BLaER1 treated with 17β-estradiol and CSF1 and Interleukin-3, amounts not matched to agents 10 nM and 100 nM (cell line): ENCODE results near the gene BST1.
"Not testable (repeated sequence)": the region's sequence is repeated elsewhere in the genome, so short reads cannot be mapped to it uniquely, and the experiment has no call there.

Experiments
- H3K27ac ChIP-seq, 11 experiments: shearing (Covaris generic); formaldehyde crosslinking; 2 replicates each; pipeline ENCODE4 v1.8.1; 2022
- H3K27me3 ChIP-seq, 11 experiments: shearing (Covaris generic); formaldehyde crosslinking; 2 replicates each; pipeline ENCODE4 v1.8.1; 2022
- H3K36me3 ChIP-seq, 11 experiments: shearing (Covaris generic); formaldehyde crosslinking; 2 replicates each; pipeline ENCODE4 v1.8.1; 2022
- H3K4me1 ChIP-seq, 10 experiments: shearing (Covaris generic); formaldehyde crosslinking; 2 replicates each; pipeline ENCODE4 v1.8.1; 2022
- H3K4me2 ChIP-seq, 11 experiments: shearing (Covaris generic); formaldehyde crosslinking; 2 replicates each; pipeline ENCODE4 v1.8.1; 2022
- H3K4me3 ChIP-seq, 10 experiments: shearing (Covaris generic); formaldehyde crosslinking; 2 replicates each; pipeline ENCODE4 v1.8.1; 2022
- H3K9ac ChIP-seq, 11 experiments: shearing (Covaris generic); formaldehyde crosslinking; 2 replicates each; pipeline ENCODE4 v1.8.1; 2022
- H3K9me3 ChIP-seq, 11 experiments: shearing (Covaris generic); formaldehyde crosslinking; replicated peaks in 1 of 11; 2 replicates each; pipeline ENCODE4 v1.8.1; 2022
- H4K20me1 ChIP-seq, 11 experiments: shearing (Covaris generic); formaldehyde crosslinking; 2 replicates each; pipeline ENCODE4 v1.8.1; 2022
- Cebpa-rat ChIP-seq, 11 experiments: shearing (Covaris generic); IDR thresholded peaks; 2 replicates each; pipeline ENCODE4 v1.8.1; 2022

BST1 gene

DNA sequence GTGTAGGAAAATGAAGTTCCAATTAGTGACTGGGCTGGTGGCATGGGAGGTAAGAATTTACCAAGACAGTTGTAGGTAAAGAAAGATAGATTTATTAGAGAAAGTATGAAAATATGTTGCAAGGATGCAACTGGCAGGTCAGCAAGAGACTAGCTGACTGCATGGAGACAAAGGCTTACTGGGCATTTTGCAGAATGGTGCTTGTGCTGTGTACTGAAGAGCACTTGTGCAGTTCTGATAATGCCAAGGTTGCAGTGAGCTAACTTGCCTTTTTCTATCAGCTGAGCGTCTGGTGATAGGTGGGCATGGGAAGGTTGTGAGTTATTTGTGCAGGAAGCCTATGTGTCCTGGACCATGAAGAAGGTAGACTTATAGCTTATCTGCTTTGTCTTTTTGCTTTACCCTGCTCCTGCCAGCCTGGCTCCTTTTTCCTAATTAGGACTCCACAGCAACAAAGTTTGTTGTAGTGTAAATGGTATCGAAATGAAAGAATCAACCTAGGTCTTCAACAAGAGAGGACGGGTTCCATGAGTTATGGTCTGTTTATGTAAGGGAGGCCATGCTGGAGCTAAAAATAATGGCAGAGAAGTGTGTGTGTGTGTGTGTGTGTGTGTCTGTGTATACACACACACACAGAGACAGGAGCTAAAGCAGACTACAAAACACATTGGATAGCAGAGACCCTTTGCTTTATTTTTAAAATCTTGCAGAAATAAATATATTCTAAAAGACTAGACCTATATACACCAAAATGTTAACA lies 15.0 kb downstream of the BST1 start:
- no peak overlapping the region for H3K9ac ChIP-seq
- no peak for TF ChIP-seq Cebpa-rat (IDR thresholded peaks at IDR 0.05)

DNA sequence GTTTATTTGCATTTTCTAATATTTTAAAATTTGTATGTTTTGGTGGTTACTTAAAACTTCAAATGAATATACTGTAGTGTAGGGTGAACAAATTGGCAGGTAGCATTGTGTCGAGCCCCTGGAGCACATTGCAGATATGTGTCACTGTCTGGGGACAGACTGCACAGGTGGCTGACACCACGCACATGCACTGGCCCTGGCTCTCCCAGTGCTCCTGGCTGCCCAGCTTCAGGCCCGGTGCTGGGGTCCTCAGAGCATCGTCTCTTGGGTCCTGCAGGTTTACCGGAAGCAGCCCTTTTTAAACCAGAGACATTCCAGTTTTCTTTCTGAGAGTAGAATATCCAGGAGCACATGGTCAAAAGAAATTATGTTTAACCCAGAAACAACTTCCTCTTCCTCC lies 15.6 kb downstream of the BST1 start:
- no peak for TF ChIP-seq Cebpa-rat (IDR thresholded peaks at IDR 0.05)
- peak overlapping the region in 1 of 11 experiments; percentile 23; a peak in 1 of 22 replicates for H3K4me2 ChIP-seq
- H3K9ac ChIP-seq = no peak overlapping the region
- peaks cover 0 to 5% (median 0%) of the 10 kb centered on the region in 11 experiments; a peak in 1 of 22 replicates for H3K9me3 ChIP-seq
- H3K4me3 ChIP-seq = no peak overlapping the region
- H3K4me1 ChIP-seq = 0 out of 20 replicates have a peak, but pooled peaks cover 0 to 6% (median 0%) of the 10 kb centered on the region in 10 experiments
- H3K27me3 ChIP-seq = no peaks in the 10 kb centered on the region
- peaks cover 0 to 27% (median 0%) of the 10 kb centered on the region in 11 experiments; a peak in 1 of 22 replicates for H3K36me3 ChIP-seq
- no peaks in the 10 kb centered on the region for H4K20me1 ChIP-seq
- no peak overlapping the region for H3K27ac ChIP-seq

More for the DNA sequence above, 15.0 kb downstream of the BST1 start:
- Histone ChIP-seq H3K27me3 (no peaks in the 10 kb centered on the region), H3K4me1 (0 out of 20 replicates have a peak, but pooled peaks cover 0 to 6% (median 0%) of the 10 kb centered on the region in 10 experiments), H3K4me2 (no peak overlapping the region), H4K20me1 (no peaks in the 10 kb centered on the region), H3K4me3 (no peak overlapping the region), H3K9me3 (peaks cover 0 to 5% (median 0%) of the 10 kb centered on the region in 11 experiments; a peak in 1 of 22 replicates), H3K27ac (no peak overlapping the region), H3K36me3 (peaks cover 0 to 23% (median 0%) of the 10 kb centered on the region in 11 experiments; a peak in 1 of 22 replicates)

DNA sequence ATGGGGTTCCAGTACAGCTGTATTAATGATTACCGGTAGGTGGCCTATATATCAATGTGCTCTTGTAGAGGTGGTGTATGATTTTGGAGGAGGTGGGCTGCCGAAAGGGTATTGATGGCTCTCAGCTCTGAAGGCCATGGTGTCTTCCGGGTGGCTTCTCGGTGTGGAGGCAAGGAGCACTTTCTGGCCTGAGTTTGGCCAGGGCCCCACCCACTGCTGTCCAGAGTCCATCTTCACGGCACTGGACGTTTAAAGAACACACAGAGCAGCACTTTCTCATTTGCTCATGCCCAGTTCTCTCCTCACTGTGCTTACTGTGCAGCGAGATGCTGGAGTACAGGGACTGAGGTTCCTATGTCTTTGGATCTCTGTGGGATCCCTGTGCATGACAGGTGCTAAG lies 16.1 kb downstream of the BST1 start:
- H3K4me1 ChIP-seq = 0 out of 20 replicates have a peak, but pooled peaks cover 0 to 6% (median 0%) of the 10 kb centered on the region in 10 experiments
- no peaks in the 10 kb centered on the region for H4K20me1 ChIP-seq
- H3K4me3 ChIP-seq = no peak overlapping the region
- no peak for TF ChIP-seq Cebpa-rat (IDR thresholded peaks at IDR 0.05)
- H3K4me2 ChIP-seq = no peak overlapping the region
- H3K9me3 ChIP-seq = peaks cover 0 to 5% (median 0%) of the 10 kb centered on the region in 11 experiments; a peak in 1 of 22 replicates
- no peak overlapping the region for H3K9ac ChIP-seq
- H3K36me3 ChIP-seq = peaks cover 0 to 22% (median 0%) of the 10 kb centered on the region in 11 experiments; a peak in 1 of 22 replicates
- H3K27me3 ChIP-seq = no peaks in the 10 kb centered on the region
- no peak overlapping the region for H3K27ac ChIP-seq

GRCh38 chr4:15719506-15719905 lies 16.6 kb downstream of the BST1 start:
- Histone ChIP-seq H3K4me1 (0 out of 20 replicates have a peak, but pooled peaks cover 0 to 6% (median 0%) of the 10 kb centered on the region in 10 experiments), H4K20me1 (no peaks in the 10 kb centered on the region), H3K27ac (no peak overlapping the region), H3K4me2 (no peak overlapping the region), H3K9me3 (peaks cover 0 to 5% (median 0%) of the 10 kb centered on the region in 11 experiments; a peak in 1 of 22 replicates), H3K27me3 (no peaks in the 10 kb centered on the region), H3K9ac (no peak overlapping the region), H3K36me3 (peaks cover 0 to 17% (median 0%) of the 10 kb centered on the region in 11 experiments; a peak in 1 of 22 replicates), H3K4me3 (no peak overlapping the region)
- TF ChIP-seq Cebpa-rat (IDR thresholded peaks at IDR 0.05) = no peak

GRCh38 chr4:15720851-15721250 lies 18.0 kb downstream of the BST1 start:
- Histone ChIP-seq H3K9ac (no peak overlapping the region), H3K36me3 (peaks cover 0 to 10% (median 0%) of the 10 kb centered on the region in 11 experiments; a peak in 1 of 22 replicates), H3K27ac (no peak overlapping the region), H3K27me3 (no peaks in the 10 kb centered on the region), H3K4me3 (no peak overlapping the region), H3K4me1 (0 out of 20 replicates have a peak, but pooled peaks cover 0 to 6% (median 0%) of the 10 kb centered on the region in 10 experiments), H3K9me3 (peaks cover 0 to 5% (median 0%) of the 10 kb centered on the region in 11 experiments; a peak in 1 of 22 replicates), H3K4me2 (no peak overlapping the region), H4K20me1 (no peaks in the 10 kb centered on the region)
- TF ChIP-seq Cebpa-rat (IDR thresholded peaks at IDR 0.05) = no peak

GRCh38 chr4:15725608-15726007 lies 22.7 kb downstream of the BST1 start:
- H3K4me2 ChIP-seq = no peak overlapping the region
- peaks cover 0 to 5% (median 0%) of the 10 kb centered on the region in 11 experiments; a peak in 1 of 22 replicates for H3K9me3 ChIP-seq
- TF ChIP-seq Cebpa-rat (IDR thresholded peaks at IDR 0.05) = no peak
- no peak overlapping the region for H3K4me3 ChIP-seq
- H3K4me1 ChIP-seq = peaks cover 0 to 24% (median 11%) of the 10 kb centered on the region in 10 experiments; a peak in 13 of 20 replicates
- peaks cover 0 to 10% (median 0%) of the 10 kb centered on the region in 11 experiments; a peak in 1 of 22 replicates for H3K36me3 ChIP-seq
- no peak overlapping the region for H3K27ac ChIP-seq
- H3K27me3 ChIP-seq = no peaks in the 10 kb centered on the region
- no peaks in the 10 kb centered on the region for H4K20me1 ChIP-seq
- H3K9ac ChIP-seq = no peak overlapping the region

GRCh38 chr4:15729910-15730533 lies 27.2 kb downstream of the BST1 start:
- H4K20me1 ChIP-seq = no peaks in the 10 kb centered on the region
- H3K4me3 ChIP-seq = no peak overlapping the region
- TF ChIP-seq Cebpa-rat (IDR thresholded peaks at IDR 0.05) = no peak
- H3K36me3 ChIP-seq = peaks cover 0 to 15% (median 4%) of the 10 kb centered on the region in 11 experiments; a peak in 3 of 22 replicates
- no peaks in the 10 kb centered on the region for H3K27me3 ChIP-seq
- peaks cover 21 to 30% (median 25%) of the 10 kb centered on the region in 11 experiments for H3K9me3 ChIP-seq
- peaks cover 0 to 45% (median 28%) of the 10 kb centered on the region in 10 experiments; a peak in 17 of 20 replicates for H3K4me1 ChIP-seq
- no peak overlapping the region for H3K9ac ChIP-seq
- no peak overlapping the region for H3K27ac ChIP-seq
- peak overlapping the region in 1 of 11 experiments; percentile 15; a peak in 1 of 22 replicates for H3K4me2 ChIP-seq

DNA sequence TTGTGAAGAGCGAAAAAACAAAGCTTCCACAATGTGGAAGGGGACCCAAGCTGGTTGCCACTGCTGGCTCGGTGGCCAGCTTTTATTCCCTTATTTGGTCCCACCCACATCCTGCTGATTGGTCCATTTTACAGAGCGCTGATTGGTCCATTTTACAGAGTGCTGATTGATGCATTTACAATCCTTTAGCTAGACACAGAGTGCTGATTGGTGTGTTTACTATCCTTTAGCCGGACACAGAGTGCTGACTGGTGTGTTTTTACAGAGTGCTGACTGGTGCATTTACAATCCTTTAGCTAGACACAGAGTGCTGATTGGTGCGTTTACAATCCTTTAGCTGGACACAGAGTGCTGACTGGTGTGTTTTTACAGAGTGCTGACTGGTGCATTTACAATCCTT lies 30.2 kb downstream of the BST1 start:
- Histone ChIP-seq H3K4me2 (peak overlapping the region in 2 of 11 experiments; percentile 50 to 65; a peak in 2 of 22 replicates), H3K4me1 (peaks cover 0 to 71% (median 50%) of the 10 kb centered on the region in 10 experiments; a peak in 17 of 20 replicates), H3K4me3 (peak overlapping the region in 3 of 10 experiments; percentile 12 to 37 (median 28); a peak in 3 of 20 replicates), H3K9me3 (peaks cover 21 to 38% (median 26%) of the 10 kb centered on the region in 11 experiments), H3K36me3 (peaks cover 0 to 15% (median 4%) of the 10 kb centered on the region in 11 experiments; a peak in 3 of 22 replicates)
- H4K20me1 ChIP-seq, H3K27ac ChIP-seq, H3K9ac ChIP-seq, H3K27me3 ChIP-seq: not testable (repeated sequence)
